Endothelial cell of coronary artery (primary cell): ENCODE measurements around the gene XCL1. TPM values are rescaled to one million over a fixed set of nuclear protein-coding genes. Genes with fewer than 3 reads are reported as not detected.

Experiments used
- total RNA-seq: library from RNA; depleted of rRNA; stranded (reverse); fragments of >200 nt; gene quantifications from 2 replicates; pipeline ENCODE4 v1.2.3, GENCODE V29; 2014

Gene XCL1
- not detected in 2 replicates for total RNA-seq

GRCh38 chr1:168576245-168576688 is at the start of gene XCL1:
Gene XCL1, plus strand, starts transcription at chr1:168576605. Its CDS starts 33 bp downstream, at chr1:168576638.

GRCh38 chr1:168543840-168544498 is 32.4 kb upstream of the XCL1 start, which contains the start of gene XCL2:
Gene XCL2, minus strand, starts transcription at chr1:168543997. Its CDS starts 33 bp downstream, at chr1:168543964.

Other genes starting within 250 kb of the XCL1 start
- not detected in 2 replicates for gene XCL2, start 32.6 kb upstream of the XCL1 start, total RNA-seq
- not detected in 2 replicates for gene DPT, start 152.6 kb downstream of the XCL1 start, total RNA-seq